GM21423 (cell line): ENCODE results near the gene BBX.
"Not testable (repeated sequence)": the region's sequence is repeated elsewhere in the genome, so short reads cannot be mapped to it uniquely, and the experiment has no call there.

ENCODE experiments used
- ATAC-seq: cut with Tn5 transposase; IDR thresholded peaks from one replicate; pipeline ENCODE4 v1.9.1; 2021; ENCODE audit warnings: mild to moderate bottlenecking, moderate library complexity; ENCODE audit not compliant: unreplicated experiment

BBX gene

GRCh38 chr3:107676469-107677309 lies 153.9 kb downstream of the BBX start:
- ATAC-seq, result no peak

- ATAC-seq, result no peak
Observed at GRCh38 chr3:107679921-107680320, 157.2 kb downstream of the BBX start.

GRCh38 chr3:107680698-107681097 lies 157.9 kb downstream of the BBX start:
- no peak for ATAC-seq

- ATAC-seq, result no peak
Observed at GRCh38 chr3:107681396-107681795, 158.6 kb downstream of the BBX start.

- no peak for ATAC-seq
Observed at GRCh38 chr3:107682580-107682979, 159.8 kb downstream of the BBX start.

GRCh38 chr3:107683447-107683846 lies 160.7 kb downstream of the BBX start:
- ATAC-seq, result no peak

GRCh38 chr3:107684431-107684925 lies 161.7 kb downstream of the BBX start:
- no peak for ATAC-seq

- ATAC-seq, result no peak
Observed at GRCh38 chr3:107685383-107685782, 162.6 kb downstream of the BBX start.

GRCh38 chr3:107687056-107687581 lies 164.4 kb downstream of the BBX start:
- ATAC-seq, result no peak

GRCh38 chr3:107689355-107689754 lies 166.6 kb downstream of the BBX start:
- ATAC-seq, result no peak

- no peak for ATAC-seq
Observed at GRCh38 chr3:107690522-107691138, 167.9 kb downstream of the BBX start.

- ATAC-seq, result not testable (repeated sequence)
Observed at GRCh38 chr3:107691984-107692383, 169.2 kb downstream of the BBX start.

- ATAC-seq, result not testable (repeated sequence)
Observed at GRCh38 chr3:107697348-107697747, 174.6 kb downstream of the BBX start.

GRCh38 chr3:107697855-107698254 lies 175.1 kb downstream of the BBX start:
- ATAC-seq, result not testable (repeated sequence)

- ATAC-seq, result no peak
Observed at GRCh38 chr3:107699682-107700081, 176.9 kb downstream of the BBX start.

- no peak for ATAC-seq
Observed at GRCh38 chr3:107701299-107701698, 178.5 kb downstream of the BBX start.

GRCh38 chr3:107704477-107704876 lies 181.7 kb downstream of the BBX start:
- ATAC-seq, result no peak

- ATAC-seq, result no peak
Observed at GRCh38 chr3:107705046-107705445, 182.3 kb downstream of the BBX start.

- ATAC-seq, result no peak
Observed at GRCh38 chr3:107710851-107711250, 188.1 kb downstream of the BBX start.

- no peak for ATAC-seq
Observed at GRCh38 chr3:107716734-107717133, 194.0 kb downstream of the BBX start.

GRCh38 chr3:107718547-107718946 lies 195.8 kb downstream of the BBX start:
- ATAC-seq, result no peak

GRCh38 chr3:107727102-107727501 lies 204.3 kb downstream of the BBX start:
- no peak for ATAC-seq
